Effector memory CD8-positive, alpha-beta T cell (primary cell): ENCODE data around the gene UBE2L6.

Experiments used
- ATAC-seq: fragments of 150-1000 bp; cut with Tn5 transposase; replicated peaks from 2 replicates; pipeline ENCODE4 v1.10.0; 2021; ENCODE audit warnings: mild to moderate bottlenecking, moderate library complexity
- DNase-seq, 3 experiments: peaks; one replicate each; pipeline ENCODE4 v3.0.0; 2021
- H3K27ac Mint-ChIP-seq, 2 donors: one replicate each; pipeline ENCODE4 v1.8.0; 2022; ENCODE audit warnings: mild to moderate bottlenecking in 2 of 2, mixed read lengths in 2 of 2, moderate library complexity in 2 of 2
- H3K27me3 Mint-ChIP-seq, 2 donors: one replicate each; pipeline ENCODE4 v1.8.0; 2022; ENCODE audit warnings: mixed read lengths in 2 of 2
- H3K36me3 Mint-ChIP-seq: one replicate; pipeline ENCODE4 v1.8.0; 2022; ENCODE audit warnings: mild to moderate bottlenecking, moderate library complexity, mixed read lengths; ENCODE audit not compliant: insufficient read depth
- H3K4me1 Mint-ChIP-seq, 2 donors: one replicate each; pipeline ENCODE4 v1.8.0; 2022; ENCODE audit warnings: low read depth in 2 of 2, mixed read lengths in 2 of 2
- H3K4me3 Mint-ChIP-seq, 2 donors: one replicate each; pipeline ENCODE4 v1.8.0; 2022; ENCODE audit warnings: mild to moderate bottlenecking in 2 of 2, mixed read lengths in 2 of 2, moderate library complexity in 2 of 2
- H3K9me3 Mint-ChIP-seq, 2 donors: one replicate each; pipeline ENCODE4 v1.8.0; 2022; ENCODE audit warnings: mixed read lengths in 2 of 2
- total RNA-seq, 9 experiments: gene quantifications; one replicate each; lab custom pipeline; 2026; lab: John Stamatoyannopoulos, UW

The UBE2L6 gene
- 44.4 to 115 (median 70.9) reads per million in 9 experiments for total RNA-seq

DNA sequence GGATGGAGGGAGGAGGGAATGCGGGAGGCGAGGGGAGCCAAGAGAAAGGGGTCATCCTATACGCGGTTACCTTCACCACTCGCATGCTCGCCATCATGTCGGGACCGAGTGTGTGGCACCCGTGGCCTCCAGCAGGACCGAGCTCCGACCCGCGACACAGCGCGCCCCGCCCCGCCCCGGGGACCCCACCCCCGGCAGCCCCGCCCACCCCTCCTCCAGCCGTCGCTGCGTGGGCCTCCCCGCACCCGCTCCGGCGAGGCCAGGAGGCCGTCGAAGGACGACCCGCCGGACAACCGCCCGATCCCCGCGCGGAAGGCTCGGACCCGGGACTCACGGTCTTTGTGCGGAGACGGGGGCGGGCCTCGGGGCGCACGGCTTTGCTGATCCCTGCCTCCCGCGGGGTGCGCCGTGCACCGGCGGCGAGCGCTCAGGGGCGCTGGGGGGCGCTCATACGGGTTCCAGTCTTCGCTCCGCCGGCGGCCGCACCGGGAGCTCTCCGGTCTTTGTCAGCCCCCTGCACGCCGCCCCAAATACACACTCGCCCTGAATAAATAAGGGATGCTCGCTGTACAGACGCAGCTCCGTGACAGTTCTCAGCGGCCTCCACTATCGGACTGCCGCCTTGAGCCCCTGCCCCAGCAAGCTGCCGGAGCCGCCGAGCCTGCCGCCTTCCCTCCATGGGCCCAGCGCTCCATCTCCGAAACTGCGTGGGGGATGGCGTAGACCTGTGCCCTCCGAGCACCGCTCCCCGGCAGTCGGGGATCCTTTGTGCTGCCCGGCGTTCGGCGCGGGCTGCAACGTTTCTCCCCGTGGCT, at the start of gene UBE2L6:
TSS of gene UBE2L6 (minus strand) at position 158 of the 815 bp plus-strand sequence. CDS start at position 97, 61 bp downstream.
- H3K36me3 Mint-ChIP-seq: peaks cover 37% of the 10 kb centered on the region
- peak; percentile 81 for ATAC-seq
- H3K27me3 Mint-ChIP-seq: no peaks in the 10 kb centered on the region
- peak within 1 kb of the TSS; percentile 98 to 99 for H3K4me3 Mint-ChIP-seq
- no peaks in the 10 kb centered on the region for H3K9me3 Mint-ChIP-seq
- peak; percentile 51 to 61 (median 52) for DNase-seq
- peaks cover 36 to 47% of the 10 kb centered on the region in 2 donors for H3K4me1 Mint-ChIP-seq
- peak within 1 kb of the TSS; percentile 98 to 99 for H3K27ac Mint-ChIP-seq

- Mint-ChIP-seq H3K36me3 (no peaks in the 10 kb centered on the region), H3K27me3 (peaks cover 28 to 56% of the 10 kb centered on the region in 2 donors), H3K9me3 (peaks cover 0 to 3% of the 10 kb centered on the region in 2 donors), H3K4me3 (no peak overlapping the region), H3K27ac (no peak overlapping the region), H3K4me1 (no peaks in the 10 kb centered on the region)
- DNase-seq (no peak), ATAC-seq (no peak)
These were observed 49.1 kb upstream of the UBE2L6 start for GRCh38 chr11:57616595-57616994.

- H3K4me3 Mint-ChIP-seq: no peak overlapping the region
These were observed 47.8 kb upstream of the UBE2L6 start for GRCh38 chr11:57615308-57615707.

DNA sequence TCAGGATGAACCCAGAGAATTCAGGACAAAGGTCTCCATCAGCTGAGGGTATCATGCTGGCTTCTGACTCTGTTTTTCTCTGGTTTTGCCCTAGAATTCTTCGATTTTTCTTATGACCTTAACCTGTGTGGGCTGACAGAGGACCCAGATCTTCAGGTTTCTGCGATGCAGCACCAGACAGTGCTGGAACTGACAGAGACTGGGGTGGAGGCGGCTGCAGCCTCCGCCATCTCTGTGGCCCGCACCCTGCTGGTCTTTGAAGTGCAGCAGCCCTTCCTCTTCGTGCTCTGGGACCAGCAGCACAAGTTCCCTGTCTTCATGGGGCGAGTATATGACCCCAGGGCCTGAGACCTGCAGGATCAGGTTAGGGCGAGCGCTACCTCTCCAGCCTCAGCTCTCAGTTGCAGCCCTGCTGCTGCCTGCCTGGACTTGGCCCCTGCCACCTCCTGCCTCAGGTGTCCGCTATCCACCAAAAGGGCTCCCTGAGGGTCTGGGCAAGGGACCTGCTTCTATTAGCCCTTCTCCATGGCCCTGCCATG, 46.8 kb upstream of the UBE2L6 start:
- ATAC-seq: no peak
- no peak for DNase-seq
- Mint-ChIP-seq H3K9me3 (peaks cover 0 to 1% of the 10 kb centered on the region in 2 donors), H3K27ac (no peak overlapping the region), H3K4me1 (no peaks in the 10 kb centered on the region), H3K36me3 (no peaks in the 10 kb centered on the region), H3K27me3 (peaks cover 25 to 75% of the 10 kb centered on the region in 2 donors), H3K4me3 (no peak overlapping the region)

More at GRCh38 chr11:57615308-57615707, 47.8 kb upstream of the UBE2L6 start:
- Mint-ChIP-seq H3K9me3 (peaks cover 0 to 1% of the 10 kb centered on the region in 2 donors), H3K27ac (no peak overlapping the region), H3K27me3 (peaks cover 25 to 66% of the 10 kb centered on the region in 2 donors), H3K36me3 (no peaks in the 10 kb centered on the region), H3K4me1 (no peaks in the 10 kb centered on the region)
- ATAC-seq (no peak), DNase-seq (no peak)

DNA sequence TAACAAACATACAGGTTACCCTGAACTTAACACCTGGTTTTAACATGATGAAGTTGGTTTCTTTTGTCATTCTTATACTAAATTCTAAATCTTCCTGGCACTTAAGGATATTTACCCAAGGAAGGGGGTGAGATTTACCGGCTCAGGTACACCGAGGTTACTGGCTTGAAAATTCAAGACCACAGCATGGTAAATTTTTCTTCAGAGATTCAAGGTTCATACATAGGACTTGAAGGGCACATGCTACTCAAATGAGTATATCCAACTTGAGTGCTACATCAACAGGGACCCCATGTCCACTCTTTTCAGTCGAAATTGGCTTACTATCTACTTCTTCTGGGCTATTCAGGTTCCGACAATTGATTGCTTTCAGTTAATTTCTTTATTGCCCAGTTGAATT, 42.7 kb upstream of the UBE2L6 start:
- Mint-ChIP-seq H3K4me3 (no peak overlapping the region), H3K9me3 (no peaks in the 10 kb centered on the region), H3K27ac (no peak overlapping the region), H3K4me1 (no peaks in the 10 kb centered on the region), H3K27me3 (peaks cover 28 to 68% of the 10 kb centered on the region in 2 donors), H3K36me3 (no peaks in the 10 kb centered on the region)
- no peak for ATAC-seq
- DNase-seq: no peak

DNA sequence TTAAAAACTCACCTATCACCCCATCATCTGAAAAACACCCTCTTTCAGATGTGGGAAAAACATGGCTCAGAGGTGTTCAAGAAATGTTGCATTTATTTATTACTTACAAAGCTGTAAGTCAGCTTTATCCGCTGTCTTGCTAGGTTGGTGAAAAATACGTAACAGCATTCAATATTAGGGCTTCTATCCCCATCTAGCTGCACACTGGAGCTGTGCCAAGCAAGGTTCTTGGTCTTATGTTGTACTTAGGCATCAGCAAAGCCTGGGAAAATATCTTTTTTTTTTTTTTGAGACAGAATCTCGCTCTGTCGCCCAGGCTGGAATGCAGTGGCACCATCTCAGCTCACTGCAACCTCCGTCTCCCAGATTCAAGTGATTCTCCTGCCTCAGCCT, 37.6 kb upstream of the UBE2L6 start:
- no peaks in the 10 kb centered on the region for H3K36me3 Mint-ChIP-seq
- H3K9me3 Mint-ChIP-seq: no peaks in the 10 kb centered on the region
- no peak for ATAC-seq
- H3K27me3 Mint-ChIP-seq: peaks cover 31 to 38% of the 10 kb centered on the region in 2 donors
- H3K4me1 Mint-ChIP-seq: no peaks in the 10 kb centered on the region
- DNase-seq: no peak
- H3K27ac Mint-ChIP-seq: no peak overlapping the region
- H3K4me3 Mint-ChIP-seq: no peak overlapping the region

GRCh38 chr11:57604296-57605027, 37.0 kb upstream of the UBE2L6 start:
- H3K36me3 Mint-ChIP-seq: peaks cover 3% of the 10 kb centered on the region
- H3K27me3 Mint-ChIP-seq: peaks cover 36 to 38% of the 10 kb centered on the region in 2 donors
- H3K4me1 Mint-ChIP-seq: no peaks in the 10 kb centered on the region
- H3K9me3 Mint-ChIP-seq: no peaks in the 10 kb centered on the region
- no peak for ATAC-seq
- H3K4me3 Mint-ChIP-seq: no peak overlapping the region
- H3K27ac Mint-ChIP-seq: no peak overlapping the region
- no peak for DNase-seq

- no peaks in the 10 kb centered on the region for H3K9me3 Mint-ChIP-seq
- H3K27ac Mint-ChIP-seq: no peak overlapping the region
- no peak for DNase-seq
- H3K27me3 Mint-ChIP-seq: peaks cover 55 to 60% of the 10 kb centered on the region in 2 donors
- peaks cover 3% of the 10 kb centered on the region for H3K36me3 Mint-ChIP-seq
- ATAC-seq: no peak
- H3K4me3 Mint-ChIP-seq: no peak overlapping the region
- no peaks in the 10 kb centered on the region for H3K4me1 Mint-ChIP-seq
These were observed 33.8 kb upstream of the UBE2L6 start for GRCh38 chr11:57601297-57601696.

GRCh38 chr11:57599381-57599780, 31.9 kb upstream of the UBE2L6 start:
- ATAC-seq: no peak
- Mint-ChIP-seq H3K9me3 (no peaks in the 10 kb centered on the region), H3K27ac (no peak overlapping the region), H3K36me3 (peaks cover 3% of the 10 kb centered on the region), H3K4me3 (no peak overlapping the region), H3K4me1 (no peaks in the 10 kb centered on the region), H3K27me3 (peaks cover 59 to 72% of the 10 kb centered on the region in 2 donors)
- DNase-seq: no peak

GRCh38 chr11:57598831-57599155, 31.3 kb upstream of the UBE2L6 start:
- peaks cover 3% of the 10 kb centered on the region for H3K36me3 Mint-ChIP-seq
- H3K9me3 Mint-ChIP-seq: no peaks in the 10 kb centered on the region
- H3K27me3 Mint-ChIP-seq: peaks cover 59 to 78% of the 10 kb centered on the region in 2 donors
- no peaks in the 10 kb centered on the region for H3K4me1 Mint-ChIP-seq
- H3K27ac Mint-ChIP-seq: no peak overlapping the region
- ATAC-seq: no peak
- H3K4me3 Mint-ChIP-seq: no peak overlapping the region
- DNase-seq: no peak

DNA sequence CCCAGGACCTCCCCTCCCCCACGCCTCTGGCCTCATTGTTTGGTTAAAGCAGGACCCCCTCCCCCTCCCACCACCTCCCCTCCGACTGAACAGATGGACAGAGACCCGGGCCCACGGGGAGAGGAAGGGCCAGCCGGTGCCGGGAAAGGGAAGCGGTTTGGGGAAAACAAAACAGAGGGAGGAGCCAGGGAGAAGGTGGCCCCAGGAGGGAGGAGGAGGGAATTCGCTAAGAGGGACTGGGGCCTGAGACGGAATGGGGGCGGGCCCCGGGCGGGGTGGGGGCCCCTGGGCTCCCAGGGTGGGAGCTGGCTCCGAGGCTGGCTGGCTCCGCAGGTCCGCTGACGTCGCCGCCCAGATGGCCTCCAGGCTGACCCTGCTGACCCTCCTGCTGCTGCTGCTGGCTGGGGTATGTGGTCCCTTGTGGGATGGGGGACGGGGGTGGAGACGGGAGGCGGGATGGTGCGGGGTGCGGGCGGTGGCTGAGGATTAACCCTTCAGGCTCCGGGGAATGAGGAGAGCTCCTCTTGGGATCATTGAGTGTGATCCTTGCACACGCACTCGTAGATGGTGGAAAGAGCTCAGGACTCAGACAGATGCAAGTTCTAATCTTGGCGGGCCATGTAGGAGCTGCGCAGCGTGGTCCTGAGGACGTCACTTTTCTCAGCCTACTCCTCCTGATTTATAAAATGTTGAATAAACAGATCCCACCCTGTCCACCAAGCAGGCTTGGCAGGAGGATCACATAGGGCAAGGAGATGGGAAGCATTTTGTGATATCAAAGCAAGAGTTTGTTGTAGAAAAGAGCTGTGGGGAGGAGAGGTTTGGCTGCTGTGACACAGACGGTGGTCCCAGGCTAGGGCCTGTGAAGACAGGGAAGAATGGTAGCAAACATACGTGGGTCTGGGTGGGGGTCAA, 30.7 kb upstream of the UBE2L6 start:
- Mint-ChIP-seq H3K9me3 (no peaks in the 10 kb centered on the region), H3K4me3 (peak overlapping the region in 1 of 2 donors; percentile 12), H3K4me1 (no peaks in the 10 kb centered on the region), H3K36me3 (peaks cover 3% of the 10 kb centered on the region), H3K27me3 (peaks cover 59 to 82% of the 10 kb centered on the region in 2 donors), H3K27ac (no peak overlapping the region)
- ATAC-seq: no peak
- no peak for DNase-seq

DNA sequence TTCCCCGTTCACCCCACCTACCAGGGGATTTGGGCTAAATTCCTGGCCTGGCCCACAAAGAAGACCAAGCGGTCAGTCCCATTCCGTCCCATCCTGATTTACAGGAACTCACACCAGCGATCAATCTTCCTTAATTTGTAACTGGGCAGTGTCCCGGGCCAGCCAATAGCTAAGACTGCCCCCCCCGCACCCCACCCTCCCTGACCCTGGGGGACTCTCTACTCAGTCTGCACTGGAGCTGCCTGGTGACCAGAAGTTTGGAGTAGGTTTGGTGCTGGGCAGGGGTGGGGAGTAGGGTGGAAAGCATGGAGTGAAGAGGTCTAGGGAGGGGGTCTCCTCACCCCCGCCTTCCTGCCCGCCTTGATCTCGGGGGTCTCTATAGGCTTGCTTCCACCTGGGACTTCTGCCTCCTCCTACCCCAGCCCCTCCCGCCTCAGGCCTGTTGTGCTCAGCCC, 30.0 kb upstream of the UBE2L6 start, which contains the start of gene SERPING1:
TSS of gene SERPING1 (plus strand) at position 225 of the 455 bp plus-strand sequence. CDS start 586 bp downstream, outside the sequence.
- Mint-ChIP-seq H3K4me3 (peak within 1 kb of the TSS in 1 of 2 donors; percentile 12), H3K9me3 (no peaks in the 10 kb centered on the region), H3K4me1 (no peaks in the 10 kb centered on the region), H3K27me3 (peaks cover 59 to 89% of the 10 kb centered on the region in 2 donors), H3K27ac (no peak within 1 kb of the TSS), H3K36me3 (peaks cover 3% of the 10 kb centered on the region)
- no peak for DNase-seq
- no peak for ATAC-seq
